Peyer's patch (tissue), 4 donors: Measurements from ENCODE around the gene BLM.

Experiments
- CTCF ChIP-seq, 6 experiments: fragments of 450-650 bp in 4 of 6; fragments of 200-600 bp in 2 of 6; sonication (generic) in 1 of 6; IDR thresholded peaks; one replicate each; pipeline ENCODE4 v1.5.1; 2017 to 2019; ENCODE audit warnings: antibody characterized with exemption in 6 of 6, mild to moderate bottlenecking in 3 of 6, moderate library complexity in 1 of 6
- POLR2A ChIP-seq, 2 donors: fragments of 450-650 bp; IDR thresholded peaks; one replicate each; pipeline ENCODE4 v1.5.1; 2017; ENCODE audit warnings: antibody characterized with exemption in 2 of 2, mild to moderate bottlenecking in 2 of 2, moderate library complexity in 2 of 2

GRCh38 chr15:90829126-90829525, 112.0 kb downstream of the BLM start:
- TF ChIP-seq CTCF (IDR thresholded peaks at IDR 0.05) = no peak
- no peak for TF ChIP-seq POLR2A (IDR thresholded peaks at IDR 0.05)
